HFF-Myc (cell line): ENCODE measurements around the gene DOCK3.
A peak's percentile ranks its signal among the peaks of the same experiment; 100 is the strongest.
"Not testable (repeated sequence)": the region's sequence is repeated elsewhere in the genome, so short reads cannot be mapped to it uniquely, and the experiment has no call there.

Source experiments
- DNase-seq: peaks from one replicate; pipeline ENCODE4 v3.0.0-alpha.2; 2011; ENCODE audit warnings: low read depth; ENCODE audit errors: extremely low read depth
- H3K4me3 ChIP-seq: replicated peaks from 2 replicates; pipeline ENCODE4 v1.5.1; 2011; ENCODE audit warnings: low read depth, mild to moderate bottlenecking, control low read depth, low read length
- CTCF ChIP-seq: IDR thresholded peaks from 2 replicates; pipeline ENCODE4 v1.5.1; 2012; ENCODE audit warnings: mild to moderate bottlenecking, low read depth, low read length, control low read depth; ENCODE audit errors: missing control alignments

Gene DOCK3

DNA sequence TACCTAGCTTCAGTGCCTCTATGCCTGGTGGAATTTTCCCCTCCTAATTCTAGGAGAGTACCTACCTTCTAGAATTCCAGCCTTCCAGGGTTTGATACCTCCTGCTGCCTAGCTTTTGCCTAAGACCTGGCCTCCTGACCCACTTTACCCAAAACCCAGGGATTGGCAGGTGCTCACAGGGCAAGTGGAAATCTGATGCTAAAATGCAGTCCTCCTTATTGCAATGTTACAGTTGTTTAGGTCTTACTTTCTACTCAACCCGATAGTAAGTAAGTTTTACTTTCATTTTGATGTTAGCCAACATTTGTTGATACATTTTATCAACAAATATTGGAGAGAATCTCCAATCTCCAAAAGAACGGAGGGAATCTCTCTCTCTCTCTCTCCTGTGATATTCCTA lies 275.9 kb downstream of the DOCK3 start:
- no peak overlapping the region for H3K4me3 ChIP-seq
- no peak for DNase-seq
- TF ChIP-seq CTCF, result no peak

DNA sequence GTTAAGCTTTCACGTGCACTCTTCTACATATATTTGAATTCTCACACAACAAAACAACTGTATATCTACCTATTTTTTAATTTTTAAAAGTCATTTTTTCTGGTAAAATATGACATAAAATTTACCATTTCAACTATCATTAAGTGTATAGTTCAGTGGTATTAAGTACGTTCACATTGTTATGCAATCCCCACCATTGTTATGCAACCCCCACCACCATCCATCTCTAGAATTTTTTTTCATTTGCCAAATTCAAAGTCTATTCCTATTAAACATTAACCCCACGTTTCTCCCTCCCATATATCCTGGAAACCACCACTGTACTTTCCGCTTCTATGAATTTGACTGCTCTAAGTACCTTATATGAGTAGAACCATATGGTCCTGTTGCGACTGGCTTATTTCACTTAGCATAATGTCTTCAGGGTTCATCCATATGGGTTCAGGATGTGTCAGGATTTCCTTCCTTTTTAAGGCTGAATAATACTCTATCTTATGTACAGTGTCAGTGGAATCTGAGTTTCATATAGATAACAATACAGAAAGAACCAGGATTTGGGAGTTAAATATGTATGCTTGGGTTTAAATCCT lies 279.2 kb downstream of the DOCK3 start:
- no peak for TF ChIP-seq CTCF
- DNase-seq, result no peak
- H3K4me3 ChIP-seq, result no peak overlapping the region

- H3K4me3 ChIP-seq, result no peak overlapping the region
- DNase-seq, result no peak
- no peak for TF ChIP-seq CTCF
Measured at GRCh38 chr3:50961386-50961785, 286.7 kb downstream of the DOCK3 start.

DNA sequence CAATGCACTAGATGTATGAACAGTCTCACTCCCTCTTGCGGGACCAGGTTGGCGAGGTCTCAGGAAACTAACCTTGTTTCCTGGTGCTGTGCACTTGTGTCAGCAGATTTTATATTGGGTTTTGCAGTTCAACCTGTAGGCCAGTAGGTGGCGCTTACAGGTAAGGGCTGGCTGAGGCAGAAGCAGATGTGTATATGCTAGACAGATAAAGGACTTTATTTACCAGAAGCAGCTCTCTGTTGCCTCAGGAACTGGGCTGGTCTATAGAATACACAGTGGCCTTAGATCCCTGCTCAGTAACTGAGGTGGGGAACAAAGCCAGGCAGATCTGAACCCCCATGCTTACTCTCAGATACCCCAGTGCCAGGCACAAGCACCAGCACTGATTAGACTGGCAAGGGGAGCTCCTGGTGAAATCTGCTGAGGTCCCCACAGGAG lies 296.8 kb downstream of the DOCK3 start:
- DNase-seq, result peak; percentile 10
- H3K4me3 ChIP-seq, result no peak overlapping the region

GRCh38 chr3:50972029-50972428 lies 297.3 kb downstream of the DOCK3 start:
- H3K4me3 ChIP-seq, result no peak overlapping the region
- DNase-seq, result no peak
- no peak for TF ChIP-seq CTCF

More for the DNA sequence above, 296.8 kb downstream of the DOCK3 start:
- TF ChIP-seq CTCF, result peak; percentile 84

- H3K4me3 ChIP-seq, DNase-seq: not testable (repeated sequence)
Measured at GRCh38 chr3:50978586-50978985, 303.9 kb downstream of the DOCK3 start.

- DNase-seq, result no peak
- no peak for TF ChIP-seq CTCF
- H3K4me3 ChIP-seq, result no peak overlapping the region
Measured at GRCh38 chr3:50978991-50979667, 304.4 kb downstream of the DOCK3 start.
